WTC11 (cell line): ENCODE measurements around the gene LGALS4. TPM values are rescaled to one million over a fixed set of nuclear protein-coding genes. Genes with fewer than 3 reads are reported as not detected.
A peak's percentile ranks its signal among the peaks of the same experiment; 100 is the strongest.

Experiments
- ATAC-seq: fragments of 200-7000 bp; cut with Tn5 transposase; 2 replicates; pipeline ENCODE4 v1.10.0; 2021; ENCODE audit warnings: mild to moderate bottlenecking, moderate library complexity
- CTCF ChIA-PET: fragments of 300-600 bp; sonication (Branson Sonifier 250); formaldehyde crosslinking; loops from one replicate; lab custom pipeline; 2021; ENCODE audit warnings: antibody characterized with exemption; lab: Charles Lee
- POLR2A ChIA-PET: fragments of 350-600 bp; sonication (Branson Sonifier 250); formaldehyde crosslinking; loops from one replicate; lab custom pipeline; 2021; ENCODE audit warnings: antibody characterized with exemption; lab: Charles Lee
- DNase-seq: peaks from one replicate; pipeline ENCODE4 v3.0.0; 2021; ENCODE audit warnings: low spot score
- H3K27ac Mint-ChIP-seq: 2 replicates; pipeline ENCODE4 v1.8.0; 2021; ENCODE audit warnings: mixed read lengths
- H3K27me3 Mint-ChIP-seq: 2 replicates; pipeline ENCODE4 v1.8.0; 2021; ENCODE audit warnings: low read depth, mild to moderate bottlenecking, moderate library complexity, mixed read lengths
- H3K36me3 Mint-ChIP-seq: 2 replicates; pipeline ENCODE4 v1.8.0; 2021; ENCODE audit warnings: mixed read lengths
- H3K4me1 Mint-ChIP-seq: 2 replicates; pipeline ENCODE4 v1.8.0; 2022; ENCODE audit warnings: mixed read lengths
- H3K4me3 Mint-ChIP-seq: 2 replicates; pipeline ENCODE4 v1.8.0; 2021; ENCODE audit warnings: mild to moderate bottlenecking, moderate library complexity, mixed read lengths
- H3K9me3 Mint-ChIP-seq: 2 replicates; pipeline ENCODE4 v1.8.0; 2021; ENCODE audit warnings: mixed read lengths
- ATF1 ChIP-seq: sonication (generic); formaldehyde crosslinking; IDR thresholded peaks from 2 replicates; pipeline ENCODE4 v1.8.1; 2023; ENCODE audit warnings: mild to moderate bottlenecking, moderate library complexity, missing genetic modification reagents
- ATF3 ChIP-seq: sonication (generic); formaldehyde crosslinking; conservative IDR thresholded peaks from 2 replicates; pipeline ENCODE4 v1.8.1; 2022; ENCODE audit warnings: mild to moderate bottlenecking, missing genetic modification reagents
- GABPB1 ChIP-seq: sonication (generic); formaldehyde crosslinking; IDR thresholded peaks from 2 replicates; pipeline ENCODE4 v1.8.1; 2023; ENCODE audit warnings: mild to moderate bottlenecking, missing genetic modification reagents
- GTF2I ChIP-seq: fragments of 250-450 bp; sonication (Bioruptor Pico); conservative IDR thresholded peaks from 2 replicates; pipeline ENCODE4 v1.4.0; 2021; ENCODE audit warnings: mild to moderate bottlenecking
- NFYB ChIP-seq: sonication (generic); formaldehyde crosslinking; conservative IDR thresholded peaks from 2 replicates; pipeline ENCODE4 v1.8.0; 2022; ENCODE audit warnings: low read depth, missing genetic modification reagents
- NR3C1 ChIP-seq: sonication (generic); formaldehyde crosslinking; conservative IDR thresholded peaks from 2 replicates; pipeline ENCODE4 v1.8.1; 2023; ENCODE audit warnings: low read depth, mild to moderate bottlenecking, missing genetic modification reagents
- RELA ChIP-seq: sonication (generic); formaldehyde crosslinking; IDR thresholded peaks from 2 replicates; pipeline ENCODE4 v1.8.1; 2022; ENCODE audit warnings: missing genetic modification reagents, mild to moderate bottlenecking, borderline replicate concordance
- RORB ChIP-seq: fragments of 250-450 bp; sonication (Bioruptor Pico); IDR thresholded peaks from 2 replicates; pipeline ENCODE4 v1.9.0; 2021; ENCODE audit warnings: mild to moderate bottlenecking
- SMAD3 ChIP-seq: sonication (generic); formaldehyde crosslinking; IDR thresholded peaks from 2 replicates; pipeline ENCODE4 v1.8.0; 2022; ENCODE audit warnings: missing genetic modification reagents, mild to moderate bottlenecking, borderline replicate concordance
- STAT6 ChIP-seq: sonication (generic); formaldehyde crosslinking; conservative IDR thresholded peaks from 2 replicates; pipeline ENCODE4 v1.8.1; 2023; ENCODE audit warnings: mild to moderate bottlenecking, low read depth, missing genetic modification reagents, moderate library complexity
- TEAD1 ChIP-seq: sonication (generic); formaldehyde crosslinking; IDR thresholded peaks from 2 replicates; pipeline ENCODE4 v1.8.0; 2022; ENCODE audit warnings: mild to moderate bottlenecking, missing genetic modification reagents
- TEAD4 ChIP-seq: sonication (generic); formaldehyde crosslinking; IDR thresholded peaks from 2 replicates; pipeline ENCODE4 v1.8.0; 2022; ENCODE audit warnings: mild to moderate bottlenecking, missing genetic modification reagents
- USF1 ChIP-seq: sonication (generic); formaldehyde crosslinking; IDR thresholded peaks from 2 replicates; pipeline ENCODE4 v1.8.0; 2022; ENCODE audit warnings: mild to moderate bottlenecking, missing genetic modification reagents
- ZBTB21 ChIP-seq: sonication (generic); formaldehyde crosslinking; IDR thresholded peaks from 2 replicates; pipeline ENCODE4 v1.8.1; 2023; ENCODE audit warnings: mild to moderate bottlenecking, missing genetic modification reagents, borderline replicate concordance
- ZNF121 ChIP-seq: sonication (generic); formaldehyde crosslinking; IDR thresholded peaks from 2 replicates; pipeline ENCODE4 v1.8.0; 2023; ENCODE audit warnings: missing genetic modification reagents
- ZNF219 ChIP-seq: sonication (generic); formaldehyde crosslinking; IDR thresholded peaks from 2 replicates; pipeline ENCODE4 v1.8.0; 2023; ENCODE audit warnings: missing genetic modification reagents, mild to moderate bottlenecking, borderline replicate concordance
- ZNF512 ChIP-seq: sonication (generic); formaldehyde crosslinking; IDR thresholded peaks from 2 replicates; pipeline ENCODE4 v1.8.1; 2022; ENCODE audit warnings: missing genetic modification reagents, borderline replicate concordance
- ZNF671 ChIP-seq: fragments of 250-450 bp; sonication (Bioruptor Pico); IDR thresholded peaks from 2 replicates; pipeline ENCODE4 v1.8.0; 2021; ENCODE audit warnings: mild to moderate bottlenecking
- total RNA-seq: library from RNA; stranded (reverse); gene quantifications from 3 replicates; pipeline ENCODE4 v1.2.3, GENCODE V29; 2021
- TF ChIP-seq, protein P1 (sequence below): sonication (generic); formaldehyde crosslinking; IDR thresholded peaks from 2 replicates; pipeline ENCODE4 v1.8.0; 2022; ENCODE audit warnings: mild to moderate bottlenecking, missing genetic modification reagents
- TF ChIP-seq, protein P2 (sequence below): sonication (generic); formaldehyde crosslinking; IDR thresholded peaks from 2 replicates; pipeline ENCODE4 v1.8.0; 2023; ENCODE audit warnings: mild to moderate bottlenecking, missing genetic modification reagents
- TF ChIP-seq, protein P3 (sequence below): sonication (generic); formaldehyde crosslinking; IDR thresholded peaks from 2 replicates; pipeline ENCODE4 v1.8.0; 2022; ENCODE audit warnings: mild to moderate bottlenecking, missing genetic modification reagents
- TF ChIP-seq, protein P4 (sequence below): sonication (generic); formaldehyde crosslinking; IDR thresholded peaks from 2 replicates; pipeline ENCODE4 v1.8.1; 2023; ENCODE audit warnings: mild to moderate bottlenecking, missing genetic modification reagents

Gene LGALS4
- total RNA-seq, 1 experiment from 2014 or later: 1.5 TPM

GRCh38 chr19:38841180-38841766 lies 28.5 kb upstream of the LGALS4 start:
- no peaks in the 10 kb centered on the region for H3K27me3 Mint-ChIP-seq
- no peak for TF ChIP-seq ZNF512 (CRISPR knock-in tag)
- TF ChIP-seq ATF3 (CRISPR knock-in tag): no peak
- TF ChIP-seq TEAD1 (CRISPR knock-in tag): no peak
- TF ChIP-seq, protein P1, sequence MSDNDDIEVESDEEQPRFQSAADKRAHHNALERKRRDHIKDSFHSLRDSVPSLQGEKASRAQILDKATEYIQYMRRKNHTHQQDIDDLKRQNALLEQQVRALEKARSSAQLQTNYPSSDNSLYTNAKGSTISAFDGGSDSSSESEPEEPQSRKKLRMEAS (CRISPR knock-in tag): no peak
- TF ChIP-seq RELA (CRISPR knock-in tag): no peak
- TF ChIP-seq, protein P2, sequence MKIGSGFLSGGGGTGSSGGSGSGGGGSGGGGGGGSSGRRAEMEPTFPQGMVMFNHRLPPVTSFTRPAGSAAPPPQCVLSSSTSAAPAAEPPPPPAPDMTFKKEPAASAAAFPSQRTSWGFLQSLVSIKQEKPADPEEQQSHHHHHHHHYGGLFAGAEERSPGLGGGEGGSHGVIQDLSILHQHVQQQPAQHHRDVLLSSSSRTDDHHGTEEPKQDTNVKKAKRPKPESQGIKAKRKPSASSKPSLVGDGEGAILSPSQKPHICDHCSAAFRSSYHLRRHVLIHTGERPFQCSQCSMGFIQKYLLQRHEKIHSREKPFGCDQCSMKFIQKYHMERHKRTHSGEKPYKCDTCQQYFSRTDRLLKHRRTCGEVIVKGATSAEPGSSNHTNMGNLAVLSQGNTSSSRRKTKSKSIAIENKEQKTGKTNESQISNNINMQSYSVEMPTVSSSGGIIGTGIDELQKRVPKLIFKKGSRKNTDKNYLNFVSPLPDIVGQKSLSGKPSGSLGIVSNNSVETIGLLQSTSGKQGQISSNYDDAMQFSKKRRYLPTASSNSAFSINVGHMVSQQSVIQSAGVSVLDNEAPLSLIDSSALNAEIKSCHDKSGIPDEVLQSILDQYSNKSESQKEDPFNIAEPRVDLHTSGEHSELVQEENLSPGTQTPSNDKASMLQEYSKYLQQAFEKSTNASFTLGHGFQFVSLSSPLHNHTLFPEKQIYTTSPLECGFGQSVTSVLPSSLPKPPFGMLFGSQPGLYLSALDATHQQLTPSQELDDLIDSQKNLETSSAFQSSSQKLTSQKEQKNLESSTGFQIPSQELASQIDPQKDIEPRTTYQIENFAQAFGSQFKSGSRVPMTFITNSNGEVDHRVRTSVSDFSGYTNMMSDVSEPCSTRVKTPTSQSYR: no peak
- TF ChIP-seq GABPB1 (CRISPR knock-in tag): no peak
- TF ChIP-seq GTF2I (CRISPR knock-in tag): no peak
- TF ChIP-seq RORB (CRISPR knock-in tag): no peak
- no peak for TF ChIP-seq ATF1 (CRISPR knock-in tag)
- no peak for TF ChIP-seq ZBTB21 (CRISPR knock-in tag)
- TF ChIP-seq ZNF219: no peak
- no peak for TF ChIP-seq SMAD3 (CRISPR knock-in tag)
- TF ChIP-seq, protein P3, sequence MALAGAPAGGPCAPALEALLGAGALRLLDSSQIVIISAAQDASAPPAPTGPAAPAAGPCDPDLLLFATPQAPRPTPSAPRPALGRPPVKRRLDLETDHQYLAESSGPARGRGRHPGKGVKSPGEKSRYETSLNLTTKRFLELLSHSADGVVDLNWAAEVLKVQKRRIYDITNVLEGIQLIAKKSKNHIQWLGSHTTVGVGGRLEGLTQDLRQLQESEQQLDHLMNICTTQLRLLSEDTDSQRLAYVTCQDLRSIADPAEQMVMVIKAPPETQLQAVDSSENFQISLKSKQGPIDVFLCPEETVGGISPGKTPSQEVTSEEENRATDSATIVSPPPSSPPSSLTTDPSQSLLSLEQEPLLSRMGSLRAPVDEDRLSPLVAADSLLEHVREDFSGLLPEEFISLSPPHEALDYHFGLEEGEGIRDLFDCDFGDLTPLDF (CRISPR knock-in tag): no peak
- TF ChIP-seq NR3C1 (CRISPR knock-in tag): no peak
- TF ChIP-seq, all 79 proteins: peak for 0
- ChIA-PET CTCF (no interaction called here), POLR2A (interaction anchor here (0.8 kb wide), 1 partner anchor 9 kb away, joined by 4 read pairs; the partner anchor contains the start of gene ECH1)
- H3K4me1 Mint-ChIP-seq: peaks cover 8% of the 10 kb centered on the region; the same call in 1 of the 2 replicates
- no peak for ATAC-seq
- H3K27ac Mint-ChIP-seq: peak overlapping the region; percentile 84
- no peaks in the 10 kb centered on the region for H3K9me3 Mint-ChIP-seq
- DNase-seq: no peak
- no peak overlapping the region for H3K4me3 Mint-ChIP-seq
- H3K36me3 Mint-ChIP-seq: peaks cover 97% of the 10 kb centered on the region

DNA sequence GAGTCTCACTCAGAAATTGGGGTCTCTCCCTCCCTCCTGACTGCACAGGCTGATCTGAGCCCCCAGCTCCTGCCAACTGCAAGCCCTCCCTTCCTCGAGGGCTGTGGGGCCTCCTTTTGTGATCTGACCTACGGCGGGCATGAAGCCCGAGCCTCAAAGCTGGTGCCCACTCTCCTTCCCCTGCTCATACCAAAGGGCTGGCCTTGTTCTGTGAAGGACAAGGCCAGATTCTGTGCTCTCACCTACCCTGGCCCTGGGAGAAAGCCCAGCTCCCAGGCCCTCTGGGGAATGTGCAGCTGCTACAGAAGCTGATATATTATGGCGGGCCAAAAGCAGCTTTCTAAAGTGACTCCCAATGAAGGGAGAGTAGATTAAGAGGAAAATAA lies 27.8 kb upstream of the LGALS4 start:
- H3K27ac Mint-ChIP-seq: peak overlapping the region; percentile 79
- POLR2A ChIA-PET: interaction anchor here (0.8 kb wide), 1 partner anchor 9 kb away, joined by 4 read pairs; the partner anchor contains the start of gene ECH1
- no peak for ATAC-seq
- no peak for TF ChIP-seq ATF1 (CRISPR knock-in tag)
- TF ChIP-seq NFYB (CRISPR knock-in tag): no peak
- no peak for TF ChIP-seq ZNF121
- peak; percentile 22; the same call in 1 of the 2 replicates for TF ChIP-seq ZNF671 (CRISPR knock-in tag)
- TF ChIP-seq, protein P4, sequence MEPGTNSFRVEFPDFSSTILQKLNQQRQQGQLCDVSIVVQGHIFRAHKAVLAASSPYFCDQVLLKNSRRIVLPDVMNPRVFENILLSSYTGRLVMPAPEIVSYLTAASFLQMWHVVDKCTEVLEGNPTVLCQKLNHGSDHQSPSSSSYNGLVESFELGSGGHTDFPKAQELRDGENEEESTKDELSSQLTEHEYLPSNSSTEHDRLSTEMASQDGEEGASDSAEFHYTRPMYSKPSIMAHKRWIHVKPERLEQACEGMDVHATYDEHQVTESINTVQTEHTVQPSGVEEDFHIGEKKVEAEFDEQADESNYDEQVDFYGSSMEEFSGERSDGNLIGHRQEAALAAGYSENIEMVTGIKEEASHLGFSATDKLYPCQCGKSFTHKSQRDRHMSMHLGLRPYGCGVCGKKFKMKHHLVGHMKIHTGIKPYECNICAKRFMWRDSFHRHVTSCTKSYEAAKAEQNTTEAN (CRISPR knock-in tag): no peak
- no peak for TF ChIP-seq RELA (CRISPR knock-in tag)
- TF ChIP-seq USF1: no peak
- TF ChIP-seq STAT6 (CRISPR knock-in tag): no peak
- TF ChIP-seq TEAD4 (CRISPR knock-in tag): no peak

More for the DNA sequence above, 27.8 kb upstream of the LGALS4 start:
- Mint-ChIP-seq H3K27me3 (no peaks in the 10 kb centered on the region), H3K4me3 (no peak overlapping the region), H3K4me1 (peaks cover 3% of the 10 kb centered on the region; the same call in 1 of the 2 replicates), H3K9me3 (no peaks in the 10 kb centered on the region), H3K36me3 (peaks cover 94% of the 10 kb centered on the region)
- no peak for DNase-seq
- CTCF ChIA-PET: no interaction called here
